Suppressor macrophage (primary cell): ENCODE results near the gene ZNF180.
A peak's percentile ranks its signal among the peaks of the same experiment; 100 is the strongest.
"Not testable (repeated sequence)": the region's sequence is repeated elsewhere in the genome, so short reads cannot be mapped to it uniquely, and the experiment has no call there.

Experiments used
- DNase-seq, 4 experiments: peaks; one replicate each; pipeline ENCODE4 v3.0.0-alpha.2; 2020 to 2022

Gene ZNF180

DNA sequence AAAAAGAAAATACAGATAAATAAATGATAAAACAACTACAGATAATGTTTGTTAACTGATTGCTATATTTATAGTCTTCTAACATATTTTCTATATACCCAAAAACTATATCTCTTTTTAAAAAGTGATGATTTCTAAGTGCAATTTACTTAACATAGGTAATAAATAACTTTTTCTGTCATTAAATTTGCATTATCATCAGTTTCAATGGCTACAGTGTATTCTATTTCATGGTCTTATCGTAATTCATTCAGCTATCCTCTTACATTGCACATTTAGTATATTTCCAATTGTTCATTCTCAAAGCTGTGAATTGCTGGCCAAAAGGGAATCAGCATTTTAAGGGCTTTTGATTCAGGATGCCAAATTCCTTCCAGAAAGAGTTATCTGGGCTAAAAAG lies 3.6 kb downstream of the ZNF180 start:
- no peak for DNase-seq

DNA sequence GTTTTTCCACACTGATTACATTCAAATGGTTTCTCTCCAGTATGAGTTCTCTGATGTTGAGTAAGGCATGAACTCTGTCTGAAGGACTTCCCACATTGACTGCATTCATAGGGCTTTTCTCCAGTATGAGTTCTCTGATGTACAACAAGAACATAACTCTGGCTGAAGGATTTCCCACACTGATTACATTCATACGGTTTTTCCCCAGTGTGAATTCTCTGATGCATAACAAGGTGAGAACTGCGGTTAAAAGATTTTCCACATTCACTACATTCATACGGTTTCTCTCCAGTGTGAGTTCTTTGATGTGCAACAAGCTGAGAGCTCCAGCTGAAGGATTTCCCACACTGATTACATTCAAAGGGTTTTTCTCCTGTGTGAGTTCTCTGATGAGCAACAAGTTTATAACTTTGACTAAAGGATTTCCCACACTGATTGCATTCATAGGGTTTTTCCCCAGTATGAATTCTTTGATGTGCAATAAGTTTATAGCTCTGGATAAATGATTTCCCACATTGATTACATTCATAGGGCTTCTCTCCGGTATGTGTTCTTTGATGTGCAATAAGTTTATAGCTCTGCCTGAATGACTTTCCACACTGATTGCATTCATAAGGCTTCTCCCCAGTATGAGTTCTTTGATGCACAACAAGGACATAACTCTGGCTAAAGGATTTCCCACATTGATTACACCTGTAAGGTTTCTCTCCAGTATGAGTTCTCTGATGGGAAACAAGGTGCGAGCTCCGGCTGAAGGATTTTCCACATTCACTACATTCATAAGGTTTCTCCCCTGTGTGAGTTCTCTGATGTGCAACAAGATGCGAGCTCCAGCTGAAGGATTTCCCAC lies 23.5 kb downstream of the ZNF180 start:
- peak; percentile 9 to 33 (median 25) for DNase-seq

DNA sequence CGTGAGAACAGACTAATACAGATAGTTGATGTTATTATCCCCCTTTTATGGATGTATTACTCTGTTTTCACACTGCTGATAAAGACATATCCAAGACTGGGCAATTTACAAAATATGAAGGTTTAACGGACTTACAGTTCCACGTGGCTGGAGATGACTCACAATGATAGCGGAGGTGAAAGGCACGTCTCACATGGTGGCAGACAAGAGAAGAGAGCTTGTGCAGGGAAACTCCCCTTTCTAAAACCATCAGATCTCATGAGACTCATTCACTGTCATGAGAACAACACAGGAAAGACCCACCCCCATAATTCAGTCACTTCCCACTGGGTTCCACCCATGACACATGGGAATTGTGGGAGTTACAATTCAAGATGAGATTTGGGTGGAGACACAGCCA lies 31.6 kb downstream of the ZNF180 start:
- DNase-seq, result not testable (repeated sequence)

DNA sequence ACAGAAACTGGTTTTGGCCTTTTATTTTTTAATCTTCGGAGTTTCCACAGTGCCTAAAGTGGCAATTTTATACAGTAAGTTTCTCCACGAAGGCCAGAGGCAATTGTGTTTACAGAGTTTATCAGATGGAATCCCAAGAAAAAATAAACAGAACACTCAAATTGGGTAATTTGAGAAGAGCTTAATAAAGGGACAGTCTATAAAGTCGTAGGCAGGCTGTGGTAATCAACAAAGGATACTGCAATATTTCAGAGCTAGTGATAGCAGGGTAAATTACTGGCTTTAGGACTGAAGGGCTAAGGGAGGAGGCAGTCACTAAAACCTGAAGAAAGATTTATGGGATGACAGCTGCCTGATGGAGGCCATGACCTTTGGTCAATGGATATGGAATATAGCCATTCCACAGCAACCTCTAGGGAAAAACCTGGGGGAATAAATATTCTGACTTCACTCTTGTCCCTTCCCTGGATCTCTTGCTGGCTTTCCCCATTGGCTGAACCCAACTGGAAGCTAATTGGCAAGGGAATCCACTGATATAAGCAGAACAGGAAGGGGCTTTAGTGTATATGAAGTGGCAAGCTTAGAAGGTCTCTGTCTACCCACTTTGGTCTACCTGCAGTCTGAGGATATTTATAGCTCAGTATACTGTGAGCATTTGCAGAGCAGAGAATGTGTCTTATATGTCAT lies 37.6 kb downstream of the ZNF180 start:
- not testable (repeated sequence) for DNase-seq

DNA sequence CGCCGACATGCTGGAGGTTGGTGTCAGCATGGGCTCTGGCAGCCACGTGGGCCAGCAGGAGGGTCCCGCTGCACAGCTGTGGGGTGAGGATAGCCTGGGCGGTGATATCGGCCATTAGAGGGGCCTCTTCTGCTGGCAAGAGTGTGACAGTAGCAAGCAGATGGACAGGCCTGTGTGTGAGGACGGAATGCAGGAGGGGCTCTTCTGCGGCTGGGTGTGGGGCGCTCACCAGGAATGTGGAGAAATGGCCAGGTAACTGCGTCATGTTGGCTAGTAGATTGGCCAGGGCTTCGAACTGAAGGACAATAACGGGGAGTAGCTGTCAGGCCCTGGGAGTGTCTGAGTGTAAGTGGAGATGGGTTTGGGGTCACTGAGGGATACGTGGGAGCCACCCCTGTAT lies 44.3 kb downstream of the ZNF180 start:
- not testable (repeated sequence) for DNase-seq

DNA sequence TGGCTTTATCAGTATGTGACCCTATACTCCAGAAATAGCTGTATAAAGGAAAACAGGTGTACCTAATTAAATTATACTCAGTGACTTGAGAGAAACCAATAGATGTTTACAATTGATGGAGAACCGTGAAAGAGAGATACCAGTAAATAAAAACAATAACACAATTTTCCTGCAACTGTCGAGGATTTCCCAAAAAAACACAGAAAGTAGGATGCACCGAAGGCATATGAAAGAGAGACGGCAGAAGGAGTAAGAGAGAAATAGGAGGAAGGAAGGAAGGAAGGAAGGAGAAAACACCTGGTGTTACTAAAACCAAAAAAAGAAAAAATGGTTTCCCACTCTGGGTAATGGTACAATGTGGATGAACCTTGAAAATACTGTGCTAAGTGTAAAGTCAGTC lies 45.2 kb downstream of the ZNF180 start:
- DNase-seq, result no peak

DNA sequence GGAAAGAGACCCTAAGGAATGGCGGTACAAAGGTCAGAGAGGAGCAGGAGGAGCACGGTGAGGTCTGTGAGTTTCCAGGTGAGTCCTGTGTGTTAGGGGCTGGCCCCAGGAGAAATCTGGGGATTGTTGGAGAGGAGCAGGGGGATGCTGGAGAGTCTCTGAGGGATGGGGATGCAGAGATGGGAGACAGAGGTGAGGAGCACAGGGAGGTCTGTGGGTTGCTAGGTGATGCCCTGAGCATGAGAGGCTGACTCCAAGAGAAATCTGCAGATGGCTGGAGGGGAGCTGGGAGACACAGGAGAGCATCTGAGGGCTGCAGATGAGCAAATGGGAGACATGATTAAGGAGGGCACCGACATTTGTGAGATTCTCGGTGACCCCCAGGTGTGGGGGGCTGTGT lies 48.0 kb downstream of the ZNF180 start:
- DNase-seq, result no peak

DNA sequence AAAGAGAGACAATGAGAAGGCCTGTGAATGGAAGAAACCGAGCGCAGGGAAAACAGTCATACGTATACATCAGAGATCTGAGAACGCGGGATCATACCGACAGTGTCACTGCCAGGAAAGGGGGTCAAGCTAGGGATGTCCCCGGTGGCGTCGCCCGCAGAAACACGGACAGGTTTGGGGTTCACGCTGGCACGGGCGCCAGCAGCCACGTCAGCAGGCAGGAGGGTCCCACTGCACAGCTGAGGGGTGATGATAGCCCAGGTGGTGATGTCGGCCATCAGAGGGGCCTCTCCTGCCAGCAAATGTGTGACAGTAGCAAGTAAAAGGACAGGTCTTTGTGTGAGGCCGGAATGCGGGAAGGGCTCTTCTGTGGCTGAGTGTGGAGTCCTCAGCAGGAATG lies 48.6 kb downstream of the ZNF180 start:
- no peak for DNase-seq

DNA sequence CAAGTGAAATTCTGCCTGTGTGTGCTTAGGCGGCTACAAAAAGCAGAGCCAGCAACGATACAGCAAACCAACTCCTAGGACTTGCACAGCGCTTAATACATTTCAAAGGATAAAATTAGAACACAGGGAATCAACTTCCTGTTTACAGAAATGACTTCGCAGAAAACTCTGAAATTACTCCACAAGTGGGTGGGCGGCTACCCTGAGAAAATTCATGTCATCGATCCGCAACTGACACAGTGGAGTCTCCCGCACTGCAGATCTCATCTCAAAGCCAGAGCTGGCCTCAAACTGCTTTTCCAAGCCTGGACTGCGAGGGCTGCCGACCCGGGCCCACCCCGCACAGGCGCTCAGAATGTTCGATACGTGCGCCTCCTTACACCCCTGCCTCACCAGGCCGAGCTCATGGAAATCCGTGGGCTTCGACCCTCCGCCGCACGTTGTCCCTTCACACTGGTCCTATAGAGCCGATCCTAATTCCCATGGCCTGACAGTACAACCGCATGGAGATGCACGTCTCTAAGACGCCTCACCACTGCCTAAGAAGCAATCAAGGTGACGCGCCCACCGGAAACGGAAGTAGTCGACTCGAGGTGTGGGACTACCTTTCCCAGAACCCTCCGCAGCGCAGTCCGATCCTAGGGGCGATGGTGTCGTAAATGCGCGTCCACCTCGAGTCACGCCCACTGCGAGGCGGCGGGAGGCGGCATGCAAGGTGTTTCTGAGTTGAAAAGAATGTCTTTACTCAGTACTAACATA lies 52.2 kb downstream of the ZNF180 start, which contains the start of gene ZNF229:
Gene ZNF229 (minus strand): TSS at position 557 of the 759 bp plus-strand sequence. CDS start 5,625 bp downstream, outside the sequence.
- DNase-seq, result peak; percentile 64 to 79 (median 76)

DNA sequence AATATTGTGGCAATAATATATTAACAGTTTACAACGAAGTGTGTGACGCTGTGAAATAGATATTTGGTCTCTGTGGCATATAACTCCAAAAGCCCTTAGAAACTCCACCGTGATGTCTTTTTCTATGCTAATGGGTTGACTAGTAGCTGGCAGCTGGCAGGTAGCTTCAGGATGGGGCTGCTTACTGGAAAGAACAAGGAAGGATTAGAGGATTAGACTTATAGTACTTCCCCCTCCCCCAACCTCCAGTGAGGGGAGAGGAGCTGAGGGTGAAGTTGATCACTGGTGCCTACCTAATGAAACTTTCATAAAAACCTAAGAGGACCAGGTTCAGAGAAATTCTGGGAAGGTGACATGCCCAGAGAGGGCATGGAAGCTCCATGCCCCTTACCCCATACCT lies 61.9 kb downstream of the ZNF180 start:
- DNase-seq, result no peak

DNA sequence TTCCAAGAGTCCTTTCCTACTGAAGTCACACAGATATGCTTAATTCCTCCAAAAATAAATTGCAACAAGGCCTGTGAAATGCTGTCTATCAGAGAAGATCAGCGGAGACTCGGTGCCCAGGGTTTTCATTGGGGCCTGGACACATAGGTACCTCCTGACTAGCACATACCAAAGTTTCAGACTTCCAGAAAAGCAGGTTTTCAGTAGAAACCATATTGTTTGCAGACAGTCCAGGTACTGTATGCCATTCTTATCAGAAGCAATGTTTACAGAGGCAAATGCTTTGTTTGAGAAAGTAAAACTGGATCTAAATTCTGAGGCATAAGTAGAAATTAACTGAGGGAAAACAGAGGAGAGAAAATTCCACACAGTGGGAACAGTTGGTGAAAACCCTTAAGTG lies 64.9 kb downstream of the ZNF180 start:
- DNase-seq, result no peak

DNA sequence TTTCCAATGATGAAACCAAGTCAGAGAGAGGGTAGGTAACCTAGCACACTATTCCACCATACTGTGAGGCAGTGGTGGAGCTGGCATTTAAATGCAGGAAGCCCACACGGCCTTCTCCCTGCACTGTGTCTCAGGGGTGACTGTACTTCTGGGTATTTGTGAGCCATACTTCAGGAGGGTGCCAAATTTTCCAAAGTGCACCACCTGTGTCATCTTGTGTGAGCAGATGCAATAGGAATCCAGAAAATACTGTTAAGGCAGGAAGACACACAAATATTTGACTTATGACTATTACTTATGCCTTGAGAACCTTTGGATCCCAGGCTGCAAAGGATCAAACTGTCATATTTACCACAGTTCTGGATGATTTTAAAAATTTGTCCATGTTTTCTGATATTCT lies 69.4 kb downstream of the ZNF180 start:
- DNase-seq, result no peak
